RCC 7860 (cell line): Measurements from ENCODE around the gene OGFOD3.
"Not testable (repeated sequence)": the region's sequence is repeated elsewhere in the genome, so short reads cannot be mapped to it uniquely, and the experiment has no call there.

ENCODE experiments used
- DNase-seq: peaks from one replicate; pipeline ENCODE4 v3.0.0-alpha.2; 2015; ENCODE audit warnings: low spot score
- FAIRE-seq: peaks from 2 replicates; lab custom pipeline; 2012; peaks lifted over from hg19 to GRCh38; lab: Jason Lieb, UNC

OGFOD3 gene

DNA sequence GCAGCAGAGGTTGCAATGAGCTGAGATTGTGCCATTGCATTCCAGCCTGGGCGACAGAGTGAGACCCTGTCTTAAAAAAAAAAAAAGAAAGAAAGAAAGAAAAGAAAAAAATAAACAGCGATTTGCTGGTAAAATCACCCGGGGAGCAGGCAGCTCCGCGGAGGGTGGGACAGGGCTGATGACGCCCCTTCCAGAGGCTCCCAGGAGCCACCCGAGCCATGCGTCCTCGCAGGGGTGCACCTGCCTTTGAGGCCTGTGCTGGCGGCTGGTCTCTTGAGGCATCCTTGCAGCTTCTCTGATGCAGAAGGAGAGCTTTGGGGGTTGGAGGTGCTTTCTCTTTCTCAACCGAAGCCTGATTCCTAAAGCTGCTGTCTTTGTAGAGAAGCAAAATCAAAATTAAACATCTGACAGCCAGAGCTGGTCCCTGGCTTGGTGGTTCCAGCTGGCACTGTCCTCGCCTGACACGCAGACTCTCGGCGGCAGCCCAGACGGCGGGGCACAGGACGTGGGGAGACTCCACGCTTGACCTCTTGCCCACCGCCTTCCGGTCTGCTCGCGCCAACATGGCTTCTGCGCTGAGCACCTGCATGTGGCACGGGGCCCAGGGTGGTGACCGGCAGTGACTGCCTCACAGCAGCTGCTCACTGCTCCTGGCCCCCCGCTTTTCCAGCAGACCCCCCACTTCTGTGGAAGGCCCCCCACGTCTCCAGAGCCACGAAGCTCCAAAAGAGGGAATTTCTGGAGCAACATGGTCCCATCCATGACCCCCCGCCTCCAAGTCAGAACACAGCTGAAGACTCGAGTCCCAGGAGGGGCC lies 40.3 kb downstream of the OGFOD3 start:
- no peak for FAIRE-seq
- no peak for DNase-seq

- FAIRE-seq, DNase-seq: not testable (repeated sequence)
Observed at GRCh38 chr17:82377294-82377693, 41.1 kb downstream of the OGFOD3 start.

DNA sequence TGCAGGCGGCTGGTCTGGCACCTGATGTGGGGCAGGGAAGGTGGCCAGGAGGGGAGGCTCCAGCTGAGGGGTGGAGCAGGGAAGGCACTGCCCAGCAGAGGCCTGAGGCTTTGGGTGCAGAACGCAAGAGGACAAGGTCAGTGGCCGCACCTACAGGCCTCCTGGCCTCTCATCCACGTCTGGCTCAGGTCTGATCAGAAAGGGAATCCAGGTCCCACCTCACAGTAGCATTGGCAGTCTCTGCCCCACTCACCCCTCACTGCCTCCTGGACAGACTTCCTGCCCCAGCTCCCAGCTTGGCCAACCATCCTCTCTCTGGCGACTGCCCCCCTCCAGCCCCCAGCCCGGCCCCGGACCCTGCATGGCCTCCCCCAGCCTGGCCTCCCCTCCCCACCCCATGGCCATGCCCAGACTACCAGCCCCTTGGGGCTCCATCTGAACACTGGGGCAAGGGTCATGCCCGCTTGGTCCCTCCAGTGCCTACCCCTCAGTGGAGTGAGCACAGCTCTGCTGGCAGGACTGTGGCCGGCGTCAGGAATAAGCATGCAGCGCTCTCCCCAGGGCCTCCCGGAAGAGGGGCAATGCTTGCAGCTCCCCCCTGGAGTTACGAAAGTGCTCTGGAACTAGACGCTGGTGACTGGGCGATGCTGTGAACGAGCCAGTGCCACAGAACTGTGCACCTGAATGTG lies 42.2 kb downstream of the OGFOD3 start:
- DNase-seq = no peak
- FAIRE-seq = no peak

DNA sequence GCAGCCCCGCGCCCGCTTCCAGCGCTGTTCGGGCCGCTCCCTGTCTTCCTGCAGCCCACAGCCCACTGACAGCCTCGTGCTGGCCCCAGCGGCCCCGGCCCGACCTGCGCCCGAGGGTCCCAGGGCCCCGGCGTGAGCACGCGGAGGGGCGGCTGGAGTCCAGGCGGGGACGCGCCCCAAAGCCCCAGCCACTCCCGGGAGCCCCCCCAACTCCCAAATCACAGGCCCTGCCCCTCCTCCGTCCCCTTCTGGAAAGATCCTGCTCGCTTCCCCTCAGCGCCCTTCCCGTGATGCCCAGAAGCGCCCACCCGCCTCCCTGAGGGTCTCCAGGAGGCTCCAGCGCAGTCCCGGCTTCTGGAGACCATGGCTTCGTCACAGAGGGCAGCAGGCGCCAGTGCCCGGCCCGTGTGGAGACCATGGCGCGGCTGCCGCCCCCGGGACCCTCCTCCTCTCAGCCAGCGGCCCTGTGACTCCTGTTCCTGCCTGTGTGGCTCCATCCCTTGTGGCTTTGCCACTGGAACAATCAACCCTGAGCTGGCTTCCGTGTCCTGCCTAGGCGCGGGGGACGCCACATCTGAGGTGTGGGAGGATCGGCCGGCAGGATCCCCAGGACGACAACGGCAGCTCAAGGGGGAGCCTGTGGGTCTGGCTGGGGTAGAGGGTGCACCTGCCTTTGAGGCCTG lies 42.9 kb downstream of the OGFOD3 start:
- DNase-seq (no peak), FAIRE-seq (no peak)

GRCh38 chr17:82374626-82375331 lies 43.6 kb downstream of the OGFOD3 start:
- no peak for FAIRE-seq
- no peak for DNase-seq

- FAIRE-seq (no peak), DNase-seq (no peak)
Observed at GRCh38 chr17:82373731-82374625, 44.4 kb downstream of the OGFOD3 start.

- not testable (repeated sequence) for FAIRE-seq, DNase-seq
Observed at GRCh38 chr17:82373072-82373452, 45.3 kb downstream of the OGFOD3 start.

- FAIRE-seq (no peak), DNase-seq (no peak)
Observed at GRCh38 chr17:82372249-82373071, 45.9 kb downstream of the OGFOD3 start.

GRCh38 chr17:82371333-82372248 lies 46.8 kb downstream of the OGFOD3 start, which contains the start of gene UTS2R:
Gene UTS2R, plus strand, starts transcription at chr17:82371765. Its CDS starts 2,560 bp downstream, at chr17:82374325.
- DNase-seq (no peak), FAIRE-seq (no peak)

DNA sequence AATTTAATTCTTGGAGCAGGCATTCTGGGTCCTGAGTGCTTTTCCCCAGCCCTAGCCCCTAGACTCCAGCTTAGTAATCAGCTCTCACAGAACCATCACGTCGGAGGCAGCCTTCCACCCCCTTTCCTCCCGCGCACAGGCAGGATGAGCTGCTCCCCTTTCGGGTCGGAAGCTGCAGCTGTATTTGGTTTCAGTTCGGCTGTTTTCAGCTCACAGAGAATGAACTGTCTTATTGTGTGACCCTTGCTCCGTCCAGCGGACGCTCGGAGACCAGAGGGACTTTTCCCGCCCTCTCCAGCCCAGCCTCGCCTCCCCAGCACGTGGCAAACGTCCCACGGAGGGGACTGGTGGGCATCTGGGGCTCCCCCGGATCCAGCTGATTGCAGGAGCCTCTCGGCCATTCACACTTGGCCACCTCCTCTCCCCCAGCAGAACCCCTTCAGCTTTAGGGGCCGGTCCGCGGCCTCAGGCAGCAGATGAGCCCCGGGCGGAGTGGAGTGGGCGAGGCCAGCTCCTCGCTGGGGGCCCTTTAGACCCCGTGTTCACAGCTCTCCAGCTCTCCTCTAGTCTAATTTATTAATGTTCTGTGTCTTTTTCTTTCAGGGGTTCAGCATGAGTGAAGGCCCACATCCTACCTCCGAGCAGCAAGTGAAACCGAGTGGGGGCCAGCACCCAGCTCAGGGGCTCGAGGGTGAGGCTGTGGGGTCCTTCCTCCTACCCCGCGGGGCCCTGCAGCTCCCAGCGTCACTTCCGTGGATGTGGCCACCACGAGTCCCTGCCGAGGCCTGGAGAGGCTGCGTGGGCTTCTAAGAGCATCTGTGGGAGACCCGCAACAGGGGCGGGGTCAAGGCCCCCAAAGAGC lies 47.7 kb downstream of the OGFOD3 start:
- FAIRE-seq = no peak
- no peak for DNase-seq

- DNase-seq = no peak
- no peak for FAIRE-seq
Observed at GRCh38 chr17:82369211-82369610, 49.2 kb downstream of the OGFOD3 start.

DNA sequence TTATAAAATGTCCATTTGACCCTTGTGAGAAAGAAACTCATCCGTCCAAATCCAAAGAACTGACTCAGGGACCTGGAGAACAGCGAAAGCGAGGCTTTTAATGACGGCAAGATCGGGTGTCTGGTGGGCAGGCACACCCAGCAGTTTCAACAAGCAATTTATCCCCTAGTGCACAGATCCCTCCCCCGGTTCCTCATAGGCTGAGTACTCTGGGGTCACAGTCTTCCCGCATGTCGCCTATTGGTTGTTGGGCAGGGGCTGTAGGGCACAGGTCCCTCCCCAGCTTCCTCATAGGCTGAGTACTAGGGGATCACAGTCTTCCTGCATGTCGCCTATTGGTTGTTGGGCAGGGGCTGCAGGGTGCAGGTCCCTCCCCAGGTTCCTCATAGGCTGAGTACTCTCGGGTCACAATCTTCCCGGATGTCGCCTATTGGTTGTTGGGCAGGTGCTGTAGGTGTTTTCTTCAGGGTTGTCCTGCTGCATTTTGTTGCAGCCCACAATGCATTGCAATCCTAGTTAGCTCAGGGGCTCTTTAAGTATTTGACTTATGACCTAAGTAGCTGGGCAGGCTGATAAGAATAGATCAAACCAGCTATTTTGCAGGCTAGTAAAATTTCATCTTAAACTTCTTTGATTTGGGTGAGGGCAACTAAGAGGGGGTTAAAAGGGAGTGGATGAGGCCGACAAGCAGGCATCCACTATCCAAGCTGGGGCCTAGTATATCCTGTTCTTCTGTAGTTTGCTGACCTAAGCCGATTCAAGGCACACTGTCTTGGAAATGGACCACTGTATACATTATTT lies 50.5 kb downstream of the OGFOD3 start:
- DNase-seq = no peak

GRCh38 chr17:82366749-82367148 lies 51.6 kb downstream of the OGFOD3 start:
- no peak for FAIRE-seq

More for the DNA sequence above, 50.5 kb downstream of the OGFOD3 start:
- no peak for FAIRE-seq

DNA sequence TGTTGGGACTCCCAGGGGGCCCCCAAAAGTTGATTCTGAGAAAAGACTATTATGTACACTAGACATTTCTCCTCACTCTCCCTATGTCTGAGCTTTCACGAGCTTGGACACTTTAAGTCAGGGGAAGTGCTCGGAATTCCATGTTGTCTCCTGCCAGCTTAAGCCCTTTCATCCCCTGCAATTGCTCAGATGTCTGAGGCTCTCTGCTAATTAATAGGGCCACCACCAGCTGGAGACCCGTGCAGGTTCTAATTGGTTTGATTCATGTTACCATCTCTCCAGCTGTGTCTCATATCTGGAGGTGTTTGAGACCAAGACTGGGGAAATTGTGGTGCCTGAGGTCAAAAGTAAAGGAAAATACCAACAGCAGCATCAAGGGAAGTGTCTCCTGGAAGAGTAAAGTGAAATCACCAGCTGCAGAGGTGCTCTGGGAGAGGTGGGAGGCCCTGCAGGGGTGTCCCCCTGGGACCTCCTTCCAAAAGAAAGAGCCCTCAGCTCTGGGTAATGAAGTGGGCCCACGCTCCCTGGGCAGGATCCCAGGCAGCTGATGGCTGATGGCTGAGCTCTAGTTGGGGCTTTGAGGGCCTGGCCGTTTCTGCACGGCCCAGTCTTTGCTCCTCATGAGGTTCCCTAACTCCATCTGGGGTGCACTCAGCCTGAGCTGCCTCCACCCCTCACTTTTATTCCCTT lies 52.6 kb downstream of the OGFOD3 start:
- DNase-seq (no peak), FAIRE-seq (no peak)

More at GRCh38 chr17:82366749-82367148, 51.6 kb downstream of the OGFOD3 start:
- no peak for DNase-seq

GRCh38 chr17:82361885-82362633 lies 56.3 kb downstream of the OGFOD3 start:
- FAIRE-seq (no peak), DNase-seq (no peak)
